ENCODE results near the gene CAPN12.
"Not testable (repeated sequence)": the region's sequence is repeated elsewhere in the genome, so short reads cannot be mapped to it uniquely, and the experiment has no call there.

CAPN12 gene

GRCh38 chr19:38770228-38770948 lies 26.1 kb upstream of the CAPN12 start:
- not testable (repeated sequence) for DNase-seq (ENCODE audit: low read depth)

GRCh38 chr19:38769635-38770211 lies 25.4 kb upstream of the CAPN12 start:
- DNase-seq (ENCODE audit: low read depth), result peak; percentile 74

- DNase-seq (ENCODE audit: low read depth), result no peak
These were observed 22.2 kb upstream of the CAPN12 start for GRCh38 chr19:38766276-38767047.

GRCh38 chr19:38765214-38765613 lies 20.9 kb upstream of the CAPN12 start:
- DNase-seq (ENCODE audit: low read depth), result no peak

- DNase-seq (ENCODE audit: low read depth), result no peak
These were observed 19.5 kb upstream of the CAPN12 start for GRCh38 chr19:38763795-38764220.

GRCh38 chr19:38761884-38762389 lies 17.7 kb upstream of the CAPN12 start:
- not testable (repeated sequence) for DNase-seq (ENCODE audit: low read depth)

- DNase-seq (ENCODE audit: low read depth), result not testable (repeated sequence)
These were observed 16.7 kb upstream of the CAPN12 start for GRCh38 chr19:38760805-38761517.

GRCh38 chr19:38759590-38760003 lies 15.3 kb upstream of the CAPN12 start:
- DNase-seq (ENCODE audit: low read depth), result no peak

- not testable (repeated sequence) for DNase-seq (ENCODE audit: low read depth)
These were observed 9.9 kb upstream of the CAPN12 start for GRCh38 chr19:38754196-38754595.

GRCh38 chr19:38753783-38754182 lies 9.5 kb upstream of the CAPN12 start:
- DNase-seq (ENCODE audit: low read depth), result not testable (repeated sequence)

- no peak for DNase-seq (ENCODE audit: low read depth)
These were observed 1.0 kb upstream of the CAPN12 start for GRCh38 chr19:38745316-38745715.

GRCh38 chr19:38744874-38745273 lies 600 bp upstream of the CAPN12 start:
- no peak for DNase-seq (ENCODE audit: low read depth)

GRCh38 chr19:38743394-38744297 lies 628 bp downstream of the CAPN12 start:
- DNase-seq (ENCODE audit: low read depth), result no peak

GRCh38 chr19:38742906-38743305 lies 1.4 kb downstream of the CAPN12 start:
- DNase-seq (ENCODE audit: low read depth), result no peak

- no peak for DNase-seq (ENCODE audit: low read depth)
These were observed 2.0 kb downstream of the CAPN12 start for GRCh38 chr19:38742296-38742695.

- DNase-seq (ENCODE audit: low read depth), result no peak
These were observed 2.6 kb downstream of the CAPN12 start for GRCh38 chr19:38741670-38742069.

GRCh38 chr19:38740932-38741331 lies 3.3 kb downstream of the CAPN12 start:
- no peak for DNase-seq (ENCODE audit: low read depth)

- no peak for DNase-seq (ENCODE audit: low read depth)
These were observed 4.0 kb downstream of the CAPN12 start for GRCh38 chr19:38740257-38740592.

- no peak for DNase-seq (ENCODE audit: low read depth)
These were observed 4.6 kb downstream of the CAPN12 start for GRCh38 chr19:38739440-38740256.
